GM19438 (cell line): Measurements from ENCODE around the gene SUPT7L.
A peak's percentile ranks its signal among the peaks of the same experiment; 100 is the strongest.
"Not testable (repeated sequence)": the region's sequence is repeated elsewhere in the genome, so short reads cannot be mapped to it uniquely, and the experiment has no call there.

Experiments used
- ATAC-seq: cut with Tn5 transposase; IDR thresholded peaks from one replicate; pipeline ENCODE4 v1.9.1; 2021; ENCODE audit warnings: low read depth; ENCODE audit not compliant: unreplicated experiment

SUPT7L gene

DNA sequence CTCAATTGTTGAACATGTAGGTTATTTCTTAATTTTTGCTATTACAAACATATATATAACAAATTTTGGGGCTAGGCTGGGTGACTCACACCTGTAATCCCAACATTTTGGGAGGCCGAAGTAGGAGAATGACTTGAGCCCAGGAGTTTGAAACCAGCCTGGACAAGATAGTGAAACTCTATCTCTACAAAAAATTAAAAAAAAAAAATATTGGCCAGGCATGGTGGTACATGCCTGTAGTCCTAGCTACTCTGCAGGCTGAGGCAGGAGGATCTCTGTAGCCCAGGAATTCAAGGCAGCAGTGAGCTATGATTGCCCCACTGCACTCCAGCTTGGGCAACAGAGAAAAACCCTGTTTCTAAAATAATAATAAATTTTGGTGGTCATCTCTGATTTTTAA is 23.8 kb upstream of the SUPT7L start:
- ATAC-seq, result no peak

DNA sequence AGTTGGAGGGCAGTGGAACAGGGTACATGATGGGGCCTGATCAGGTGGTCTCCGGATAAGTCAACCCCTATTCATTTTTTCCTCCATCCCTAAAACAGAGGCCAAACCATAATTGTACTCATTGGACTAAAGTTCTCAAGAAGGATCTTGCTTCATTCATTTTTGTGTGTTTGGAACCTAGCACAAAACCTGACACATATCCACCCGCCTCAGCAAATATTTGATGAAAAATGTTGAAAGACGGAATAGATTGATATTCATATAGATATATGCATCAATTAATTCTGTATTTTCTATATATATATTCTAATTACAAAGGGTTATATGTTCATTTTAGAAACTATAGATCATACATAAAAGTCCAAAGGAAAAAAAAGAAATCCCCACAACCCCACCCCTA is 22.2 kb upstream of the SUPT7L start:
- ATAC-seq, result no peak

DNA sequence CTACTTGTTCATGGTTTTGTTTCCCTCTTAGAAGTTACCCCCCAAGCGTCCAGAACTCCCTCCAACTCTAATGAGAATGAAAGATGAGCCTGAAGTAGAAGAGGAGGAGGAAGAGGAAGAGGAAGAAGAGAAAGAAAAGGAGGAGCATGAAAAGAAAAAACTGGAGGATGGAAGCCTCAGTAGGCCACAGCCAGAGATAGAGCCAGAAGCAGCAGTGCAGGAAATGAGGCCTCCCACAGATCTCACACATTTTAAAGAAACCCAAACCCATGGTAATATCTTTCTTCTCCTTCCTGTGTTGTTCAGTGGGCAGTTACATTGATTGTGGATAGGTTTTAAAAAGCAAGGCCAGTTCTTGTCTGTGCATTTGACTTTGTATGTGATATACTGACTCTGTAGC is 21.6 kb upstream of the SUPT7L start:
- ATAC-seq, result not testable (repeated sequence)

DNA sequence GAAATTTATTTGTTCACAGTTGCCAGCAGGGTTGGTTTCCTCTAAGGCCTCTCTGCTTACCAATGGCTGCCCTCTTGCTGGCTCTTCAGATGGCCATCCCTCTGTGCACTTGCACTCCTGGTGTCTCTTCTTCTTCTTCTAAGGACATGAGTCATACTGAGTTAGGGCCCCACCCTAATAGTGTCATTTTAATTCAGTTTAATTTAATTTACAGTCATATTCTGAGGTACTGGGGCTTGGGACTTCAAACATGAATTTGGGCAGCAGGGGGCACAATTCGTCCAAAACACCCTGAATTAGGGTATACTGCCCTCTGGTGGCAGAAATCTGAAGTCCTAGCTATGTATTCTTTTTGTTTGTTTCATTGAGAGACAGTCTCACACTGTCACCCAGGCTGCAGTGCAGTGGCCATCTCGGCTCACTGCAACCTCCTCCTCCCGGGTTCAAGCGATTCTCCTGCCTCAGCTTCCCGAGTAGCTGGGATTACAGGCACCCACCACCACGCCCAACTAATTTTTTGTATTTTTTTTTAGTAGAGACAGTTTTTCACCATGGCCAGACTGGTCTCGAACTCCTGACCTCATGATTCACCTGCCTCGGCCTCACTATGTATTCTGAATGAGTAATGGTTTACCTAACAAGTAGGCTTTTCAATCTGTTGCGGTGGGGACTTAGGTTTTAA is 20.1 kb upstream of the SUPT7L start:
- ATAC-seq, result peak; percentile 83

DNA sequence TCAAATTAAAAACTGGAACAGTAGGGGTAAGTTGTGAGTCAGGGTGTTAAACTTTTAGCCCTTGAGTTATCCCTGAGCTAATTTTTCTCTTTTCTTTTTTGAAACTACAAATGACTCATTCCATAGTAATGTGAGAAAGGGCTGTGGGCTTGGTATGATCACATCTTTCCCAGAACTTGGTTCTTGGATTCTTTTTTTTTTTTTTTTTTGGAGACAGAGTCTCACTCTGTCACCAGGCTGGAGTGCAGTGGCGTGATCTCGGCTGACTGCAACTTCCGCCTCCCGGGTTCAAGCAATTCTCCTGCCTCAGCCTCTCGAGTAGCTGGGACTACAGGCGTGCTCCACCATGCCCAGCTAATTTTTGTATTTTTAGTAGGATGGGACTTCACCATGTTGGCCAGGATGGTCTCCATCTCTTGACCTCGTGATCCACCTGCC is 18.9 kb upstream of the SUPT7L start:
- not testable (repeated sequence) for ATAC-seq

DNA sequence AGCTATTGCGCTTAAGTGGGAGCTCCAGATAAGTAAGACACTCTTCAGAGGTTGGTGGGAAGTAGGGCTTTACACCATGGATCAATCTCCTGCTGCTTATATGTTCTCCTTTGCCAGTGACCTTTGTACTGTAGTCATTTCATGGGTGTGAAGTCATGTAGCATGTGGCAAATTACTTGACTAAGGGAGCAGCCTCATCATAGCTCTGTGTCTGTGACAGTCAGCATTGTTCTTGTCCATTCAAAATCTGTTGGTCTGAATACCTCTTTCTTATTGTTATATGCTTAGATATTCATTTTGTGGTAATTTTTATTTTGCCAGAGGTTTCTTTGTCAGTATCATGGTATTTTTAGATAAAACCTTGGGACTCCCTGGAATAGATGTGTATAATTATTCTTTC is 18.4 kb upstream of the SUPT7L start:
- ATAC-seq, result no peak

DNA sequence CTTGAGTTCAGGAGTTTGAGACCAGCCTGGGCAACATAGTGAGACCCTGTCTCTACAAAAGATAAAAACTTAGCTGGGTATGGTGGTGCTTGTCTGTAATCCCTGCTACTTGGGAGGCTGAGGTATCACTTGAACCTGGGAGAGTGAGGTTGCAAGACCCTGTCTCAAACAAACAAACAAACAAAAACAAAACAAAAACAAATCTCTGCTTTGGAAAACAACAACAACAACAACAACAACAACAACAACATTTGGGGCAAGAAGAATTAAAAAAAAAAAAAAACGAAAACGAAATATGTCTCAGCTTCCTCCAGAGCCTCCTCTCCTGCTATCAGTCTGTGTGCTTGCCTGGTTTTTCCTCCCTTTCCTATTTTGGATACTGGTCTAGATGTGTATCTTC is 17.2 kb upstream of the SUPT7L start:
- no peak for ATAC-seq

DNA sequence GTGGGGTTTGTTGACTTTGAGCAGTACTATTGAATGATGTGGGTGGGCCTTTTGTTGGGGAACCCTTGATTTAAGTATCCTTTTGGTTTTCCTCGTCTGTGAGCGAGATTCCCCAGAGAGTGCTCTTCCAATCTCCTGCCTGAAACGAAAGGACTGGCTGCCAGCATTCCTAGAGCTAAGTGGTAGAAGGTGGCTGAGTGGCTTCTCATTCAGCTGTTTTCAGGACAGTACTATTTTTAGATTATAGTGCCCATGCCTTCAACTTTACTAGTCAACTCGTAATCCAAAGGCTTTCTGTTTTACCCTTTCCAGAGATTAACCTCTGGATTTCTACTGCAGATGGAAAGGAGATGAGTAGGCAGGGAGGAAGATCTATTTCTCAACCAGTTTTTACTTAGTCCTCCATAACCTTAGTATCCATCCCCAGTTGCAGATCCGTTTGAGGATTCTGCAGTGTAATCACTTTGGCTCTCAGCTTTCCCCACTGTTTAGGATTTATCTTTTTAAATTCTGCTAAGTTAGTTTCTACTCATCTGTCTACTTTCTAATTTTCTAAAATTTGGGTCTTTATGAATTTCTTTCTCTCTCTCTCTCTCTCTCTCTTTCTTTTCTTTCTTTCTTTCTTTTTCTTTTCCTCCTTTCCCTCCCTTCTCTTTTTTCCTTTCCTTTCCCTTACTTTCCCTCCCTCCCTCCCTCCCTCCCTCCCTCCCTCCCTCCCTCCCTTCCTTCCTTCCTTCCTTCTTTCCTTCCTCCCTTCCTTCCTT is 9.5 kb upstream of the SUPT7L start:
- ATAC-seq, result no peak

DNA sequence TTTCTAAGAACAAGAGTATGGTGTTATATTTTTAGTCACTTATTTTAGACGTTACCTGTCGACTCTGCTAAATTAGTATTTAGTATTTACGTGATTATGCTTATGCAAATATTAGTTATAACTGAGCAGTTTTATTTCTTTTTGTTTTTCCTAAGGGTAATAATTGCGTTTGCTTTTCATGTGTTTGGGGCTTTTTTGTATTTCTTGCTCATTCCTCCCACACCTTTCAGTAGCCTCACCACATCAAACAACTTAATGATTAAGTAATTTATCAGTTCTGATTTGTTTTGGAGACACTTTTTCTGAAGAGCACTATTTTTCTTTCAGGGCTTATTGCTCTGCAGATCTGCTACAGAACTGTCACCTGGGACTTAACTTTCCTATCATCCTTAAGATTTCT is 7.8 kb upstream of the SUPT7L start:
- no peak for ATAC-seq

DNA sequence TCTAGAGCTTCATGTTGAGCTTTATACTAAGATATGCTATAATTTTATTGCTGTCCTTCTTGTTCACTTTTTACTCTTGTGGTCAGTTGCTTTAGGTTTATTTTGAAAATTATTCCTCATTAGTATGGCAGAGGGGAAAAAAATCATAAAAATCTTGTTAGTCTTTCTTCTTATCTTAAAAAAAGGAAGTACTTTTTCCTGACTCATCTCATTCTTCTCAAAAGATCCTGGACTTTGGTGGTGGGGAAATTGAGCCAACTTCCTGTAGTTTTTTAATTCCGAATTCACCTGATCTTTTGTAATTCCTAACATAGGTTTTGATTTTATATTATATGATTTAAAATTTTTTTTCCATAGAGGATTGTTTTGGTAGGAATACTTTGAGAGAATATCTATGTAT is 4.0 kb upstream of the SUPT7L start:
- no peak for ATAC-seq

DNA sequence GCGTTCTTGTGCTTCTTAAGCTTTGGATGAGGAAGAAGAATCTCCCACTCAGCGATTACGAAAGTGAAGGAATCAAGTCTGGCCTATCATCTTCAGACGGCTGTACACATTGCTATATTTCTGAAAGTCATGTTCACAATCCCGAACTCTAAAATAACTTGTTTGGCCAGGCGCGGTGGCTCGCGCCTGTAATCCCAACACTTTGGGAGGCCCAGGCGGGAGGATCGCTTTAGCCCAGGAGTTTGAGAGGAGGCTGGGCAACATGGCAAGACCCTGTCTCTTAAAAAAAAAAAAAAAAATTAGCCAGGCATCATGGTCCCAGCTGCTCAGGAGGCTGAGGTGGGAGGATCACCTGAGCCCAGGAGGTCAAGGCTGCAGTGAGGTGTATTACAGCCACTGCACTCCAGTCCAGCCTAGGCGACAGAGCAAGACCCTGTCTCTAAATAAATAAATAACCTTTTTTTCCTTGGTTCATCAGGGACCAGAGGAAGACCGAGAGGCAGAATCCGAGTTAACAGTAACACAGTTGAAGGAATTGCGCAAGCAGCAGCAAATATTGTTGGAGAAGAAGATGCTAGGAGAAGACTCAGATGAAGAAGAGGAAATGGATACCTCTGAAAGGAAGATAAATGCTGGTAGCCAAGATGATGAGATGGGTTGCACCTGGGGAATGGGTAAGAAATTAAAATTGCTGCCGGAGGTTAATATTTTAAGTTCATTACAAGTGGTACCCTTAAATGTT is 1.4 kb upstream of the SUPT7L start:
- ATAC-seq, result no peak

DNA sequence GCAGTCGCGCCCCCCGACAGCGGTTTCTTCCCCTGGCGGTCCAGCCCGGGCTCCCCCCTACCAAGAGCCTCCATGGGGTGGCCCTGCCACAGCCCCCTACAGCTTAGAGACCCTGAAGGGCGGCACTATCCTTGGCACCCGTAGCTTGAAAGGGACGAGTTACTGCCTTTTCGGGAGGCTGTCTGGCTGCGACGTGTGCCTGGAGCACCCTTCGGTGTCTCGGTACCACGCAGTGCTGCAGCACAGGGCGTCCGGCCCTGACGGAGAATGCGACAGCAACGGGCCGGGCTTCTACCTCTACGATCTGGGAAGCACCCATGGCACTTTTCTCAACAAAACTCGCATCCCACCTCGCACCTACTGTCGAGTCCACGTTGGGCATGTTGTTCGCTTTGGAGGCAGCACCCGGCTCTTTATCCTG is 750 bp upstream of the SUPT7L start:
- no peak for ATAC-seq

DNA sequence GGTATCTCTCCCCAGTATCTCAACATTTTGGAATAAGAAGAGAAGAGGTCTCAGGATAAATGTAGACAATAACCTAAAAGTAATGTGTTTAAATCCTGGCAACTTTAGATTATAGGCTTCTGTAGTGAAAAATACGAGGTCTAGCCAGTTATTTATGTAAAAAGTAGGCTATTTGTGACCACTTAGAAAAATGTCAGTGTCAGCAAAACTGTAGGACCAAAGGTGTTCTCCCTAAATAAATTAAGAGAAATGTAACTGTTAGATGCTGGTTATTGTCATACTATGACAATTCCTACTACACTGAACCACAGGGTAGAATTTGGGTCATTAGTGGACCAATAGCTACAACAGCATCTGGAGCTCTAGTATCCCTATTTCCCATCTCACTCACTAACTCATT is 2.0 kb downstream of the SUPT7L start:
- no peak for ATAC-seq

DNA sequence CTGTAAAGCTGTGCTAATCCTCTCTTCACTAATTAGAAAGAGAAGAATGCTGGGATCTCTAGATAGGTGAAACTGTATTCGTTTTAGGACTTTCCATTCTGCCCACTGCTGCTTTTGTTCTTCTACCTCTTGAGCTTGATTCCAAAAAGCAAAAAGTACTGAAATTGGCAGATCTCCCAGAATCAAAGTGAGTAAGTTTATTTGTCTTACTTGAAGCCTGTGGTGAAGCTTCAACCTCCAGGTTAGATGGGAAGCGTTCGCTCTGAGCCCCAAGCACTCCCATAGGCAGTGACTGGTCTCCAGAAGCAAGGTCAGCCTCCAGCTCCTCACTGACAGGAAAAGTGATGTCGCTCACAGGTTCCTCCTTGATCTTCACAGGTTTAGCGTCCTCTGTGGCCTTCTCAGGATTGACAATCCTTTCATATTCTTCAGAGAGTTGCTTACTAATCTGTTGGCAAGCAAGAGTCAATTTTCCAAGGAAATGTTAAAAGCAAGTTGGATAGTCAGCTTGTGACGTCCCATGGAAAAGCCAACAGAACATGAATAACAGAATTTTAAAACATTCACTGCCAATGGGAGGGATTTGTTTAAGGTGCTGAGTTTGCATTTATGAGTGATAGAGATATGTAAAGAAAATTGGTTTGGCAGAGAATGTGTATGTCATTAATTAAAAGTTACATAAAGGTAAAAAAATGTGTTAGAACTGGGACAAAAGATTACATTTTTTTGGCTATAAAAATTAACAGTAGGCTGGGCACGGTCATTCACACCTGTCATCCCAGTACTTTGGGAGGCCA is 8.1 kb downstream of the SUPT7L start:
- ATAC-seq, result no peak

DNA sequence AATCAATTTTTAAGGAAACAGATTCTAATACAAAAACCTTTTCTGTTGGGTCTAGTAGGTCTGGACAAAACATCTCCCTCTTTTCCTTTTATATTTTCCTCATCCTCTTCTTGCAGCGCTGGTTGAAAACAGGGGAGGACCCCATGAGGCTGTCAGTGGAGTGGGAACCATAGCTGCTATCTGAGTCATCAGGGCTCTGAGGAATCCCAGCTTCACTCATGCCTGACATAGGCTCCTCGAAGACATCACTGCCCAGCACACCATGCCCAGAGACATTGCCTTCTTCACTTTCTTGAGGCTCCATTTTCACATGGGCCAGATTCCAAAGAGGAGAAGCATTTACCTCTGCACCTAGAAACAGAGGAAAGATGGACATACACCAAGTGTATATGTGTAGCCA is 10.0 kb downstream of the SUPT7L start:
- no peak for ATAC-seq

DNA sequence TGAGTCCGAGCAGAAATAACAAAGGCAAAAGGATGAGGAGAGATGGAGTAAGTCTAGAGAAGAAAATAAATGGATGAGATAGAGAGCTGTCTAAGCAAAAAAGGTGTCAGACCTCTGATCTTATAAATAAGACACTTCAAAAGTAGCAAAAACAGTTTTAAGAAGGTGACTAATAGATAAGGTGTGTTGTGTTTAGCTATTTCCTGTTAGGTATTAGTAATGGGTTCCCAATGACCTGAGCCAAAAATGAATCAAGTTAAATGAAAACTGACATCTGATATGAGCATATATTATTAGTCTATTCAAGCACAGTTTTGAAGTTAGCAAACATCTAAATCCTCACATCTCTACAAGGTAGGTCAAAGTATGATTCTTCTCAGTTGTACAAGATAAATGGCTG is 10.6 kb downstream of the SUPT7L start:
- no peak for ATAC-seq

DNA sequence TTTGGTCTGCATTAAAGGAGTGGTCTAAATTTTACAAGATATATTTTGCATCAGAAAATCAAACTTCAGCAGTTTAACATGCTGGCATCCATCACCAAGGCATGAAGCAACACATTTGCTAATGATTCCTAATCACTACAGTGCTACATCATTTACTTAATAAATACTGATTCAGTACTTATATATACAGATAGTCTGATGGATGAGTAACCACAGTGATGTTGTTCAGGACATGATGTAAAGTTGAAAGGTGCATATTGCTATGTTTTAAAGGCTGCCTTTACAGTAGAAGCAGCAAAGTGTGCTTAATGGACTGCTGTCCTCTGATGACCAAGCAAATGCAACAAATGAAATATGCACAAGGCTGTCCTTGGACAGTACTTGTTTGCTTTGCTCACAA is 11.1 kb downstream of the SUPT7L start:
- ATAC-seq, result no peak

DNA sequence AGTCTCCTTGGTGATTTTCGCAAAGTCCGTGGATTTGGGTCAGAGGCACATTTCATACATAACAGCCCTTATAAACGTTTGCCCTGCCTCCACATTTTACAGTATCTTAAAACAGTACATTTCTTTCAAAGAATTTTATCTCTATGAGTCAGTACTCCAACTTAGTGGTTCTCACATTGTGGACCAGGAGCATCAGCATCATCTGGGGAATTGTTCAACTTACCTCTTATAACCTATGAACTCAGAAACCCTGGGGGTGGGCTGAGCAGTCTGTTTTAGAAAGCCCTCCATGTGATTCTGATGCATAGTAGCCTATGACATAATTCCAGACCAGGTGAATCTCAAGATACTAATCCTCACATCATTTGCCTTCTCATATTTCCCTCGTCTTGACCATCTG is 12.4 kb downstream of the SUPT7L start:
- ATAC-seq, result no peak

DNA sequence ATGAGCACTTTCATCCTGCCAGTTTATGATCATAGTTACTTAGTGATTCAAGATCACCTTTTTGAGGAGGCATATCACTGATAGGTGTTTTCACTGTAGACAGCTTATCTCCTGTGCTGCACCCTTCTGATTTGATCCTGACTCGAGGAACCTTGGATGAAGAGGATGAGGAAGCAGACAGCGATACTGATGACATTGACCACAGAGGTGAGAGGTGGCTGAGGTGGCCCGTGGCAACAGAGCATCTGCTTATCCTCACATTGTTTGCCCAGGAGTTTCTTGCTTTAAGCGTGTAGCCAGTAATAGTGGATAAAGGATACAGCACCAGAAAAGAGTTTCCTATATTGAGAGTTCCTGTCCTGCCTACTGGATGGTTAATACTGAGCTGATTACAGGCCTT is 15.7 kb downstream of the SUPT7L start:
- ATAC-seq, result no peak

DNA sequence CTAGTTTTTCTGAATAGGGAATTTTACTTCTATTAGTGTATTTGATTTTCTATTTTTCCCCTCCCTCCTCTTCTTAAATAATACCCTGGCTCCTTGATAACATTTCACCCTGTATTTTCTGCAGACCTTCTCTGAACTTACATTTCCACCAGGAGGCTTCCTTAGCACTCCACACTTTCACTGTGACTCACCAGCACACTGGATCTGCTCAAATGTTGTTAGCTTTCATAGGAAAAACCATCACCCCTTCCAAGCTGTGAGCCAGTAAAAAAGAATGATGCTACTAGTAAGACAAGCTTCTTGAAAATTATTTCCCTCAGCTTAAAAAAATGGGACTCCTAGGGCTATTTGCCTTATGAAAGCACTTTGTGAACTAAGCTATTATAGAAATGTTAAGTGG is 16.1 kb downstream of the SUPT7L start:
- ATAC-seq, result no peak

DNA sequence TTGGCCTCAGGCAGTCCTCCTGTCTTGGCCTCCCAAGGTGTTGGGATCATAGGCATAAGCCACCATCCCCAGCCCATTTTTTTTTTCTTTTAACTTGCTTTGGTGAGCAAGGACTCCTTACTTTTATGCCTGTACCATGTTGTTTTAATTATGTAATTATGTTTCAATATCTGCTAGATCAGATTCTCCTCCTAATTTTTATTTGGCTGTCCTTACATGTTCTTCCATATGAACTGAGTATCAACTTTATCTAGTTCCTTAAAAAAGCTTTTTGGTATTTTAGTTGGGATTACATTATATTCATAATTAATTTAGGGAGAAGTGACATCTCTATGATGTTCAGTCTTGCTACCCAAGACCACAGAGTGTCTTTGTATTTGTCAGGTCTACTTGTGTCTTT is 18.2 kb downstream of the SUPT7L start:
- ATAC-seq, result no peak
